ENCODE measurements around the gene CRELD1. TPM values are rescaled to one million over a fixed set of nuclear protein-coding genes. Genes with fewer than 3 reads are reported as not detected.

Gene CRELD1
- total RNA-seq, 4 donors from 2014 or later = 10.8 to 17.0 (median 13.8) TPM

DNA sequence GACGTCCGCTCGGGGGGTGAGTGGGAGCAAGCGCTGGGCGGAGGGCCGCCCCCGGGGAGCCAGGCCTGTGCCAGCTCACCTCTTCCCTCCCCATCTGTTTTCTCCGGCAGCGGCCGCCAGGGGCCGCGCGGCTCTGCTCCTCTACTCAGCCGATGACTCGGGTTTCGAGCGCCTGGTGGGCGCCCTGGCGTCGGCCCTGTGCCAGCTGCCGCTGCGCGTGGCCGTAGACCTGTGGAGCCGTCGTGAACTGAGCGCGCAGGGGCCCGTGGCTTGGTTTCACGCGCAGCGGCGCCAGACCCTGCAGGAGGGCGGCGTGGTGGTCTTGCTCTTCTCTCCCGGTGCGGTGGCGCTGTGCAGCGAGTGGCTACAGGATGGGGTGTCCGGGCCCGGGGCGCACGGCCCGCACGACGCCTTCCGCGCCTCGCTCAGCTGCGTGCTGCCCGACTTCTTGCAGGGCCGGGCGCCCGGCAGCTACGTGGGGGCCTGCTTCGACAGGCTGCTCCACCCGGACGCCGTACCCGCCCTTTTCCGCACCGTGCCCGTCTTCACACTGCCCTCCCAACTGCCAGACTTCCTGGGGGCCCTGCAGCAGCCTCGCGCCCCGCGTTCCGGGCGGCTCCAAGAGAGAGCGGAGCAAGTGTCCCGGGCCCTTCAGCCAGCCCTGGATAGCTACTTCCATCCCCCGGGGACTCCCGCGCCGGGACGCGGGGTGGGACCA, 632 bp upstream of the CRELD1 start:
- H3K27ac ChIP-seq = peak overlapping the region; percentile 95 to 99 (median 97)
- peak; percentile 40 for DNase-seq
- H3K4me3 ChIP-seq = peak overlapping the region; percentile 59 to 91 (median 81)
- TF ChIP-seq POLR2A (IDR thresholded peaks at IDR 0.05) = peak in 1 of 4 donors; percentile 12
- TF ChIP-seq, protein P1, sequence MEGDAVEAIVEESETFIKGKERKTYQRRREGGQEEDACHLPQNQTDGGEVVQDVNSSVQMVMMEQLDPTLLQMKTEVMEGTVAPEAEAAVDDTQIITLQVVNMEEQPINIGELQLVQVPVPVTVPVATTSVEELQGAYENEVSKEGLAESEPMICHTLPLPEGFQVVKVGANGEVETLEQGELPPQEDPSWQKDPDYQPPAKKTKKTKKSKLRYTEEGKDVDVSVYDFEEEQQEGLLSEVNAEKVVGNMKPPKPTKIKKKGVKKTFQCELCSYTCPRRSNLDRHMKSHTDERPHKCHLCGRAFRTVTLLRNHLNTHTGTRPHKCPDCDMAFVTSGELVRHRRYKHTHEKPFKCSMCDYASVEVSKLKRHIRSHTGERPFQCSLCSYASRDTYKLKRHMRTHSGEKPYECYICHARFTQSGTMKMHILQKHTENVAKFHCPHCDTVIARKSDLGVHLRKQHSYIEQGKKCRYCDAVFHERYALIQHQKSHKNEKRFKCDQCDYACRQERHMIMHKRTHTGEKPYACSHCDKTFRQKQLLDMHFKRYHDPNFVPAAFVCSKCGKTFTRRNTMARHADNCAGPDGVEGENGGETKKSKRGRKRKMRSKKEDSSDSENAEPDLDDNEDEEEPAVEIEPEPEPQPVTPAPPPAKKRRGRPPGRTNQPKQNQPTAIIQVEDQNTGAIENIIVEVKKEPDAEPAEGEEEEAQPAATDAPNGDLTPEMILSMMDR (IDR thresholded peaks at IDR 0.05) = peak; percentile 64 to 91 (median 79)
- H3K36me3 ChIP-seq = peaks cover 4 to 60% (median 8%) of the 10 kb centered on the region in 3 donors
- no peaks in the 10 kb centered on the region for H3K9me3 ChIP-seq
- H3K27me3 ChIP-seq = no peaks in the 10 kb centered on the region
- WGBS, 2 donors = no CpG with 5 or more reads among the region's 77 CpGs
- intact Hi-C loops (cut with DNase I) = loop anchor here (5.0 kb wide), 1 partner anchor 91 kb away; the partner anchor contains the start of gene RPUSD3
- H3K4me1 ChIP-seq = peaks cover 13 to 42% (median 29%) of the 10 kb centered on the region in 3 donors

DNA sequence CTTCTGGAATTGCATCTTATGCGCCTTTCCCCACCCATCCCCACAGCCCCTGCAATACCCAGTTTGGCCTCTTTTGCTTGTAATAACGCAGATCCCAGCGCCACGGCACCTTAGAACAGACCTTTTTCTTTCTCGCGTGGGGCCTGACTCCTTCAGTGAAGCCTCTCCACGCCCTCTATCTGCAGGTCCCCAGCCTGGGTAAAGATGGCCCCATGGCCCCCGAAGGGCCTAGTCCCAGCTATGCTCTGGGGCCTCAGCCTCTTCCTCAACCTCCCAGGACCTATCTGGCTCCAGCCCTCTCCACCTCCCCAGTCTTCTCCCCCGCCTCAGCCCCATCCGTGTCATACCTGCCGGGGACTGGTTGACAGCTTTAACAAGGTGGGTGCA, 594 bp downstream of the CRELD1 start:
- 8 to 16% methylated on average over 9 to 11 of the region's 11 CpGs for WGBS, 2 donors
- TF ChIP-seq POLR2A (IDR thresholded peaks at IDR 0.05) = no peak
- TF ChIP-seq, protein P1 (IDR thresholded peaks at IDR 0.05) = peak in 4 of 6 experiments; percentile 12 to 38 (median 26)

DNA sequence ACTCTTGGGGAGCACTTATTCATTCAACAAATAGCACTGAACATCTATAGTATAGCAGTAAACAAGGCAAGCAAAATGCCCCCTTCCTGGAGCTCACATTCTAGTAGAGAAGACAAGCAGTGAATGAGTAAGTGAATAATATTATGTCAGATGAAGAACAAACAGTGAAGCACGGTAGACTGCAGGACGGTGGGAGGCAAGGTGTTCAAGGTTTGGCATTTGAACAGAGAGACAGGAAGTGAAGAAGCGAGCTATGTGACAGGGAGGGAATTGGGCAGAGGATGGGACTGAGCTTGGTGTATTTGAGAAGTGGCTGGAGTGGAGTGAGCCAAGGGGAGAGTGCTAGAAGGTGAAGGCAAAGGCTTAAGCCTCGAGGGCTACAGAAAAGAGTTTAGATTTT, 1.4 kb downstream of the CRELD1 start:
- 34 to 54% methylated on average over 4 of the region's 4 CpGs for WGBS, 2 donors
- H3K27ac ChIP-seq = peak overlapping the region in 1 of 4 donors; percentile 99
- H3K36me3 ChIP-seq = peaks cover 7 to 47% (median 8%) of the 10 kb centered on the region in 3 donors
- no peak for DNase-seq
- H3K9me3 ChIP-seq = no peaks in the 10 kb centered on the region
- no peaks in the 10 kb centered on the region for H3K27me3 ChIP-seq
- intact Hi-C loops (cut with DNase I) = loop anchor here (5.0 kb wide), 1 partner anchor 93 kb away; the partner anchor contains the start of gene RPUSD3
- peaks cover 13 to 42% (median 29%) of the 10 kb centered on the region in 3 donors for H3K4me1 ChIP-seq
- H3K4me3 ChIP-seq = peak overlapping the region in 1 of 4 donors; percentile 91
- no peak for TF ChIP-seq POLR2A (IDR thresholded peaks at IDR 0.05)
- TF ChIP-seq, protein P1 (IDR thresholded peaks at IDR 0.05) = no peak

More for the DNA sequence above, 594 bp downstream of the CRELD1 start:
- no peaks in the 10 kb centered on the region for H3K9me3 ChIP-seq
- no peaks in the 10 kb centered on the region for H3K27me3 ChIP-seq
- peak overlapping the region; percentile 59 to 91 (median 81) for H3K4me3 ChIP-seq
- intact Hi-C loops (cut with DNase I) = loop anchor here (5.0 kb wide), 1 partner anchor 92 kb away; the partner anchor contains the start of gene RPUSD3
- peak overlapping the region; percentile 95 to 99 (median 97) for H3K27ac ChIP-seq
- H3K4me1 ChIP-seq = peaks cover 13 to 42% (median 29%) of the 10 kb centered on the region in 3 donors
- DNase-seq = no peak
- H3K36me3 ChIP-seq = peaks cover 7 to 55% (median 8%) of the 10 kb centered on the region in 3 donors

DNA sequence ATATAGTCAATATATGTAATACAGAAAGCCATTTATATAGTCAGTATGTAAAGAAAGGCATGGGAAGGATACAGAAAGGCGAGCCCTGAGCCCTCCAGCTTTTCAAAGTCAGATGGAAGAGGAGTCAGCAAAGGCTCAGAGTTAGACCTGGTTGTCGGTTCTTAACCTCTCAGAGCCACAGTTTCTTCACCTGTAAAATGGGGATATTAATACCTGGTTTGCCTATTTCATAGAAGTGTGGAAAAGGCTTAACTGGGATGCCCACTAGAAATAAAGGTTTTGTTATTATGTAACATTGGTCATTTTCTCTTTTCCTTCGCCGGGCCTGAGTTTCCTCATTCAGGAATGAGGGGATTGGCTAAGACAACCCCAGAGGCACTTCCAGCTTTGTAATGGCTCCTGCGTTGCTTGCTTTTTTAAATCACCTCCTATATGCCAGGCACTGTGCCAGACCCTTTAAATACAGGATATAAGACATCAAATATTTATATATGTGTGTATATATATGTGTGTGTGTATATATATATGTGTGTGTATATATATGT, 2.4 kb downstream of the CRELD1 start:
- H3K4me1 ChIP-seq = peaks cover 13 to 42% (median 29%) of the 10 kb centered on the region in 3 donors
- intact Hi-C loops (cut with DNase I) = no loop called here

More for the DNA sequence above, 2.4 kb downstream of the CRELD1 start:
- Histone ChIP-seq H3K36me3 (peaks cover 7 to 43% (median 8%) of the 10 kb centered on the region in 3 donors), H3K27ac (no peak overlapping the region), H3K9me3 (no peaks in the 10 kb centered on the region), H3K27me3 (no peaks in the 10 kb centered on the region), H3K4me3 (no peak overlapping the region)
- 80 to 95% methylated on average over 5 of the region's 5 CpGs for WGBS, 2 donors
- DNase-seq = no peak
- TF ChIP-seq POLR2A (IDR thresholded peaks at IDR 0.05) = no peak
- TF ChIP-seq, protein P1 (IDR thresholded peaks at IDR 0.05) = no peak

All from esophagus squamous epithelium (tissue), 5 donors.